ENCODE data around the gene MARCHF4. TPM values are rescaled to one million over a fixed set of nuclear protein-coding genes. Genes with fewer than 3 reads are reported as not detected.

The MARCHF4 gene
- total and polyA plus RNA-seq, 2 of the 8 experiments (the other 6 are each of a cell fraction or from before 2014, with no cell fraction given) = 1.9 to 2.9 TPM

DNA sequence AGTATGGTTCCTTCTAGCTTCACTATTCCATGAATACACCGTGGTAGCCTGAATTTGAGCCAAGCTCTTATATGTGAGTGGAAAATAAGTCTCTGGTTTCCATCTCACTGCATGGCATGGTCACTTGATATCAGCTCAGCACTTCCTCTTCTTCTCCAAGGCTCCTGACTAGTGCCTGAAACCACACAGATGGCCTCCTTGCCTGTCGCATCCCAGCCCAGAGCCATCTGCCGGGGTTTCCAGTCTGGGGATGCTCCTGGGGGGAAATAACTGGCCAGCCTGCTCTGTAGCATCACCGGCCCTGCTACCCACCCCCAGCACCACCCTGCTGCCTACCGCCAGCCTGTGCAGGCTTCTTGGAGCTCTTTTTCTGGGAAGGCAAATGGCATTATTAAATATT, 7.7 kb upstream of the MARCHF4 start:
- ChIA-PET POLR2A (ENCODE audit: partially characterized antibody) (interaction anchor here (1.0 kb wide), 1 partner anchor 119 kb away, joined by 4 read pairs; the partner anchor contains the start of gene RPL37A), CTCF (ENCODE audit: partially characterized antibody) (interaction anchor here (1.2 to 4.0 kb wide), 6 partner anchors 14 to 158 kb away, joined by 3 to 34 read pairs (median 4); no protein-coding TSS in a partner anchor)
- Histone ChIP-seq H3K4ac (replicated peaks; ENCODE audit: insufficient read length, low read depth, low read length) (no peak overlapping the region), H3K36me3 (ENCODE audit: control insufficient read depth in 2 of 4, insufficient read depth in 4 of 4, low read length in 3 of 4) (no peaks in the 10 kb centered on the region), H4K8ac (ENCODE audit: extremely low read depth, insufficient read depth, low read length) (no peak overlapping the region), H3K4me1 (replicated peaks in 1 of 4; ENCODE audit: control insufficient read depth in 3 of 4, insufficient read depth in 4 of 4, low read length in 3 of 4) (no peaks in the 10 kb centered on the region), H2BK120ac (replicated peaks; ENCODE audit: low read depth, low read length) (no peak overlapping the region), H3K79me1 (ENCODE audit: low read depth, low read length) (no peaks in the 10 kb centered on the region), H4K91ac (replicated peaks; ENCODE audit: insufficient read length, low read length) (no peak overlapping the region), H3K23me2 (ENCODE audit: low read depth, low read length) (no peaks in the 10 kb centered on the region), H3K9me3 (ENCODE audit: insufficient read depth in 2 of 2, low read depth in 1 of 2, low read length in 1 of 2) (no peaks in the 10 kb centered on the region), H3K4me2 (ENCODE audit: insufficient read depth in 1 of 2, low read depth in 2 of 2, low read length in 2 of 2) (no peak overlapping the region), H3K18ac (ENCODE audit: extremely low read depth, low read length) (no peak overlapping the region), H3K56ac (replicated peaks; ENCODE audit: insufficient read length, low read depth, low read length) (no peak overlapping the region), H3K9ac (replicated peaks in 1 of 4; ENCODE audit: extremely low read depth in 1 of 4, low read depth in 3 of 4, low read length in 3 of 4) (no peak overlapping the region), H3K14ac (ENCODE audit: insufficient read length) (no peak overlapping the region), H2BK12ac (ENCODE audit: low read depth, low read length) (no peak overlapping the region), H3K27ac (ENCODE audit: low read depth, low read length) (no peak overlapping the region), H2BK20ac (ENCODE audit: low read length) (no peak overlapping the region), H3K23ac (ENCODE audit: insufficient read length) (no peak overlapping the region), H2BK15ac (ENCODE audit: low read length) (no peak overlapping the region), H2BK5ac (ENCODE audit: low read depth, low read length) (no peak overlapping the region), H3K79me2 (ENCODE audit: control insufficient read depth in 1 of 2, insufficient read depth in 2 of 2, low read length in 2 of 2) (no peaks in the 10 kb centered on the region), H4K20me1 (replicated peaks in 1 of 2; ENCODE audit: control insufficient read depth in 1 of 2, insufficient read depth in 2 of 2, low read length in 2 of 2) (no peaks in the 10 kb centered on the region), H4K5ac (ENCODE audit: insufficient read length, low read depth, low read length) (no peak overlapping the region), H2AFZ (ENCODE audit: low read length) (no peak overlapping the region), H3K4me3 (ENCODE audit: extremely low read depth in 1 of 4, insufficient read depth in 2 of 4, low read depth in 3 of 4, low read length in 4 of 4) (no peak overlapping the region), H3K27me3 (replicated peaks in 1 of 4; ENCODE audit: control insufficient read depth in 3 of 4, extremely low read depth in 1 of 4, insufficient read depth in 3 of 4, low read length in 3 of 4) (no peaks in the 10 kb centered on the region; a peak in 1 of 7 replicates), H2AK5ac (ENCODE audit: low read depth, low read length) (no peak overlapping the region)
- 78% methylated on average over 5 of the region's 5 CpGs; no CpG with 5 or more reads in 1 of the 2 experiments for WGBS, 2 experiments (ENCODE audit: extremely low coverage in 1 of 2, insufficient coverage in 1 of 2, insufficient read length in 1 of 2, insufficient replicate concordance in 2 of 2, low coverage in 1 of 2, low lambda C conversion rate in 2 of 2, missing lambda C conversion rate in 1 of 2)
- no peak for DNase-seq (ENCODE audit: low read depth in 1 of 2, low spot score in 2 of 2)
- no peak for FAIRE-seq
- TF ChIP-seq YY1 (IDR thresholded peaks at IDR 0.05; ENCODE audit: low read depth, low read length) (no peak), HDAC2 (IDR thresholded peaks at IDR 0.05; ENCODE audit: borderline replicate concordance in 1 of 2, low read depth in 2 of 2, low read length in 2 of 2) (no peak), CHD2 (IDR thresholded peaks at IDR 0.05; ENCODE audit: low read length) (no peak), CHD1 (IDR thresholded peaks at IDR 0.05; ENCODE audit: low read depth, low read length) (no peak), TBP (IDR thresholded peaks at IDR 0.05; ENCODE audit: low read depth, low read length) (no peak), TEAD4 (IDR thresholded peaks at IDR 0.05; ENCODE audit: low read depth, low read length) (no peak), RXRA (IDR thresholded peaks at IDR 0.05; ENCODE audit: insufficient read depth, low read depth, low read length) (no peak)
- TF ChIP-seq, protein P1, sequence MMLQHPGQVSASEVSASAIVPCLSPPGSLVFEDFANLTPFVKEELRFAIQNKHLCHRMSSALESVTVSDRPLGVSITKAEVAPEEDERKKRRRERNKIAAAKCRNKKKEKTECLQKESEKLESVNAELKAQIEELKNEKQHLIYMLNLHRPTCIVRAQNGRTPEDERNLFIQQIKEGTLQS (IDR thresholded peaks at IDR 0.05; ENCODE audit: insufficient read depth, low read depth, low read length) = no peak

All from H1 (cell line).